Ishikawa (cell line): ENCODE measurements around the gene INTS14.

Experiments used
- CEBPB ChIP-seq: IDR thresholded peaks from 2 replicates; pipeline ENCODE4 v1.6.1; 2012
- CREB1 ChIP-seq: IDR thresholded peaks from 2 replicates; pipeline ENCODE4 v1.6.1; 2012; ENCODE audit warnings: low read depth
- EGR1 ChIP-seq: IDR thresholded peaks from 2 replicates; pipeline ENCODE4 v1.6.1; 2012
- EP300 ChIP-seq: IDR thresholded peaks from 2 replicates; pipeline ENCODE4 v1.6.1; 2012; ENCODE audit warnings: borderline replicate concordance
- FOXM1 ChIP-seq: IDR thresholded peaks from 2 replicates; pipeline ENCODE4 v1.6.1; 2012; ENCODE audit warnings: low read depth, borderline replicate concordance
- MAX ChIP-seq: IDR thresholded peaks from 2 replicates; pipeline ENCODE4 v1.6.1; 2012
- NFIC ChIP-seq: IDR thresholded peaks from 2 replicates; pipeline ENCODE4 v1.6.1; 2012
- RAD21 ChIP-seq: IDR thresholded peaks from 2 replicates; pipeline ENCODE4 v1.6.1; 2012; ENCODE audit warnings: low read depth
- REST ChIP-seq: IDR thresholded peaks from 2 replicates; pipeline ENCODE4 v1.6.1; 2012; ENCODE audit warnings: low read depth, mild to moderate bottlenecking
- TAF1 ChIP-seq: IDR thresholded peaks from 2 replicates; pipeline ENCODE4 v1.6.1; 2012; ENCODE audit warnings: low read depth, mild to moderate bottlenecking
- TCF12 ChIP-seq: IDR thresholded peaks from 2 replicates; pipeline ENCODE4 v1.6.1; 2012; ENCODE audit warnings: low read depth
- TEAD4 ChIP-seq: IDR thresholded peaks from 2 replicates; pipeline ENCODE4 v1.6.1; 2012
- USF1 ChIP-seq: IDR thresholded peaks from 2 replicates; pipeline ENCODE4 v1.6.1; 2012
- YY1 ChIP-seq: IDR thresholded peaks from 2 replicates; pipeline ENCODE4 v1.6.1; 2012; ENCODE audit warnings: low read depth
- ZBTB7A ChIP-seq: IDR thresholded peaks from 2 replicates; pipeline ENCODE4 v1.6.1; 2012; ENCODE audit warnings: low read depth

The INTS14 gene

GRCh38 chr15:65561934-65562333 lies 49.0 kb downstream of the INTS14 start:
- TF ChIP-seq NFIC (no peak), TEAD4 (no peak), ZBTB7A (no peak), FOXM1 (no peak), USF1 (no peak), TCF12 (no peak), CREB1 (no peak), RAD21 (no peak), YY1 (no peak), CEBPB (no peak), MAX (no peak), EP300 (no peak), EGR1 (no peak)

GRCh38 chr15:65559941-65560340 lies 51.0 kb downstream of the INTS14 start:
- TF ChIP-seq RAD21 (no peak), REST (no peak), USF1 (no peak), TCF12 (no peak), CEBPB (no peak), MAX (no peak), YY1 (no peak), CREB1 (no peak), NFIC (no peak), TEAD4 (no peak), EP300 (no peak), ZBTB7A (no peak), TAF1 (no peak), FOXM1 (no peak), EGR1 (no peak)

GRCh38 chr15:65558997-65559760 lies 51.8 kb downstream of the INTS14 start:
- TF ChIP-seq EP300 = no peak
- TF ChIP-seq YY1 = no peak
- no peak for TF ChIP-seq RAD21
- TF ChIP-seq TAF1 = no peak
- TF ChIP-seq TCF12 = no peak

- TF ChIP-seq FOXM1 (no peak), REST (no peak), EP300 (no peak), CREB1 (no peak), NFIC (no peak), TAF1 (no peak), CEBPB (no peak), EGR1 (no peak), YY1 (no peak), TCF12 (no peak), TEAD4 (no peak), ZBTB7A (no peak), RAD21 (no peak), MAX (no peak)
Observed at GRCh38 chr15:65558336-65558735, 52.6 kb downstream of the INTS14 start.

GRCh38 chr15:65556622-65557021 lies 54.3 kb downstream of the INTS14 start:
- no peak for TF ChIP-seq CREB1
- TF ChIP-seq TEAD4 = no peak
- TF ChIP-seq MAX = no peak
- TF ChIP-seq TAF1 = no peak
- TF ChIP-seq REST = no peak
- TF ChIP-seq FOXM1 = no peak
- TF ChIP-seq CEBPB = no peak
- TF ChIP-seq ZBTB7A = no peak
- no peak for TF ChIP-seq EP300
- no peak for TF ChIP-seq EGR1
- TF ChIP-seq TCF12 = no peak
